A204.1 (cell line): Measurements from ENCODE around the gene SETX.
"Not testable (repeated sequence)": the region's sequence is repeated elsewhere in the genome, so short reads cannot be mapped to it uniquely, and the experiment has no call there.

Experiments
- FAIRE-seq: peaks from 2 replicates; lab custom pipeline; 2012; peaks lifted over from hg19 to GRCh38; lab: Jason Lieb, UNC

Gene SETX, protein sequence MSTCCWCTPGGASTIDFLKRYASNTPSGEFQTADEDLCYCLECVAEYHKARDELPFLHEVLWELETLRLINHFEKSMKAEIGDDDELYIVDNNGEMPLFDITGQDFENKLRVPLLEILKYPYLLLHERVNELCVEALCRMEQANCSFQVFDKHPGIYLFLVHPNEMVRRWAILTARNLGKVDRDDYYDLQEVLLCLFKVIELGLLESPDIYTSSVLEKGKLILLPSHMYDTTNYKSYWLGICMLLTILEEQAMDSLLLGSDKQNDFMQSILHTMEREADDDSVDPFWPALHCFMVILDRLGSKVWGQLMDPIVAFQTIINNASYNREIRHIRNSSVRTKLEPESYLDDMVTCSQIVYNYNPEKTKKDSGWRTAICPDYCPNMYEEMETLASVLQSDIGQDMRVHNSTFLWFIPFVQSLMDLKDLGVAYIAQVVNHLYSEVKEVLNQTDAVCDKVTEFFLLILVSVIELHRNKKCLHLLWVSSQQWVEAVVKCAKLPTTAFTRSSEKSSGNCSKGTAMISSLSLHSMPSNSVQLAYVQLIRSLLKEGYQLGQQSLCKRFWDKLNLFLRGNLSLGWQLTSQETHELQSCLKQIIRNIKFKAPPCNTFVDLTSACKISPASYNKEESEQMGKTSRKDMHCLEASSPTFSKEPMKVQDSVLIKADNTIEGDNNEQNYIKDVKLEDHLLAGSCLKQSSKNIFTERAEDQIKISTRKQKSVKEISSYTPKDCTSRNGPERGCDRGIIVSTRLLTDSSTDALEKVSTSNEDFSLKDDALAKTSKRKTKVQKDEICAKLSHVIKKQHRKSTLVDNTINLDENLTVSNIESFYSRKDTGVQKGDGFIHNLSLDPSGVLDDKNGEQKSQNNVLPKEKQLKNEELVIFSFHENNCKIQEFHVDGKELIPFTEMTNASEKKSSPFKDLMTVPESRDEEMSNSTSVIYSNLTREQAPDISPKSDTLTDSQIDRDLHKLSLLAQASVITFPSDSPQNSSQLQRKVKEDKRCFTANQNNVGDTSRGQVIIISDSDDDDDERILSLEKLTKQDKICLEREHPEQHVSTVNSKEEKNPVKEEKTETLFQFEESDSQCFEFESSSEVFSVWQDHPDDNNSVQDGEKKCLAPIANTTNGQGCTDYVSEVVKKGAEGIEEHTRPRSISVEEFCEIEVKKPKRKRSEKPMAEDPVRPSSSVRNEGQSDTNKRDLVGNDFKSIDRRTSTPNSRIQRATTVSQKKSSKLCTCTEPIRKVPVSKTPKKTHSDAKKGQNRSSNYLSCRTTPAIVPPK (N-terminal part only)

DNA sequence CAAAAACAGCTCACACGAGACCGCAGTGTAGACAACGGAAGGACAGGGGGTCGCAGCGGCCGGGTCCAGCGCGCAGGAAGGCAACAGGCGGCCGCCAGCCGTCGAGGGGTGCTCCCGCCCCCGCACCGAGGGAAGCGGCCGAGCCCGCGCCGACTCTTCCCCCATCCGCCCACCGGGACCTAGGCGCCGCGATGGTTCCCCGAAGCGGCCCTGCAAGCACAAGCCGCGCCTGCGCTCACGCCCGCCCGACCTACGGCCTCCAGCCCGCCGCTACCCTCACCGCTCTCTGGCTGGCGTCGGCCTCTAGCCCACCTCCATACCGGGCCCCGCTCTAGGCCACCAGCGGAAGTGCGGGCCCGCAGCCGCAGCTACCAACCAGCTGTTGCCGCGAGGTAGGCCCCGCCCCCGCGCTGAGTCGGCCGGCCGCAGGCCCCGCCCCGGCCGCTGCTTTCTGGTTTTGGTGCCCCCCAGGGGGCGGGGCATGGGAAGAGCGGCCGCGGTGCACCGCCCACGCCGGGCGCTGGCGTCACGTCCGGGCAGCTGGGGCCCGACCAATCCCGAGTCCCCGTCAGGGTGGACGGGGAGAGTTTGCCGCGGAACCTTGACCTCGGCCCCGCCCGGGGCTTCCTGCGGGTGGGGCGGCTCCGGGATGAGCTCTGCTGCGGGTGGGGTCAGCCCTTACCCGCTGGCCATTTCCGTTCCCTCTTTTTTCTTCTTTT, at the start of gene SETX:
Gene SETX (minus strand): TSS at position 350 of the 719 bp plus-strand sequence. CDS start 5,558 bp downstream, outside the sequence.
- no peak for FAIRE-seq

DNA sequence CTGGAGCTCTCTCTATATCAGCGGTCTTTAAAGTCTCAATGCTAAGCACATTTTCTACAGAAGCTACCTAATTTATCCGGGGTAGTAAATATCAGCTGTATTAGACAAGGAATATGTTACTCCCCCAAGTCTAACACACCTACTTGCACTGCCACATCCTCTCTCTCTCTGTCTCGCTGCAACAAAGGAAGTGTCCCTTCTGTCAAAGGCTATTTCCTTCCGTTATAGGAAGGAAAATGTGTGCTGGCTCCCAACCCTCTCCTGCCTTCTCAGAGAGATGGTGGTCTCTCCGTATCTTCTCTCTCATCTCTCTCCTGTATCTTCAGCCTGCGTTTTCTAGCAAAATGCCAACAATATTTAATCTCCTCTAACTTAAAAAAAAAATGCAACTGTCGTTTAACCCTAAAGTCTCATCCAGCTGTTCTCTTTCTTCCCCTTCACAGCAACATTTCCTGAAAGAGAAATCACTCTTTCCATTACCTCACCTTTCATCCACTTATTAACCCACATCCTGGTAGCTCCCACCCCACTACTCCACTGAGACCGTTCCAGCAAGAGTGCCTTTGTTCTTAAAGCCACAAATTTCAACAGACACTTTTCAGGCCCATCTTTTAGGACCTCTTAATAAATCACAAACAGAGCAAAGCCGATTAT, 49.6 kb upstream of the SETX start:
- no peak for FAIRE-seq

DNA sequence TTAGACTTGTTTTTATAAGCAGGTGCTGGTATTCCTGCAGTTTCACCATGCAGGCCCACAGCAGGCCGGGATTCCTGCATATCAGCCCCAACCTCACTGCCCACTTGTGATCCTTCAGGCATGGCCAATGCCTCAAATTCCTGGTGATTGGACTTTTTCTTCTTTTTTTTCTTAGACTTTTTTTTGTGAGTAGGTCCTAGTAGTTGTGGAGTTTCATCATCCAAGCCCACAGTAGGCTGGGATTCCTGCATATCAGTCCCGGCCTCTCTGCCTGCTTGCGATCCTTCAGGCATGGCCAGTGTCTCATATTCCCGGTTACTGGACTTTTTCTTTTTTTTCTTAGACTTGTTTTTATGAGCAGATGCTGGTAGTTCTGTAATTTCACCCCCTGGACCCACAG, 47.0 kb upstream of the SETX start:
- FAIRE-seq = no peak

DNA sequence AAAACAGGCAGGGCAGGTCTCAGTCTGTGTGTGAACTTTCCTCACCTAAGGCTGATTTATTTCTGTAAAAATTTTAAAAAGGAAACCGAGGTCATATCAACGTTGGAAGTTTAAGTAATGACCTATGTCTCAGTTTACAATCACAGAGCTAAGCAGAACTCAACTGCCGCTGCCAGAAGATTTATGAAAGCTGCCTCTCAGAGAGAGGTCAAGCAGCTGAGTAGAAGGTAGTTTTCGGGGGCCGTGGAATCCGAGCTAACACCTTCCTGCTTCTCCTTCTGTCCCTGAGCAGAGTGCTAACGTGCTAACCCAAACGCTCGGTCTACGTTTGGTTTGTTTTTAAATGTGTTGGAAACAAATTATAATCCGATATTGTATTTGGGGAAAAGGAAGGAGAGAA, 40.8 kb upstream of the SETX start:
- no peak for FAIRE-seq

DNA sequence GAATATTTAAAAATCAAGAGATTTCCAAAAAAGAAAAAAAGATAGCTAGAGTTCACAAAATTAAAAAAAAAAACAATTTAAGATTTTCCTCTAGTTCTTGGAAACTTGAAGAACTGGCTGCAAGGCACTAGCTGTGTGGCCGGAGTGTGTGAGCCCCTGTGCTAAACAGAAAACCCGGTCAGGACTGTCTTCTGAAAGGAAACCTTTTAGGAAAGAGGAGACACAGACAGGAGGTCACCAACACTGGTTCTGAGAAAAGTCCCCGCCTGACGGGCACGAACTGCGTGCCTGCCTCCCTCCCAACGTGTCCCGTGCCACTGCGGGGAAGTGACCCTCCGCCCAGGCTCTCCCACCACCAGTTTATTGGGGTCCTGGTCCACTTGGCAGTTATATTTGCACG, 36.7 kb upstream of the SETX start:
- FAIRE-seq = no peak

- FAIRE-seq = no peak
Observed at GRCh38 chr9:132390966-132391365, 36.2 kb upstream of the SETX start.

- no peak for FAIRE-seq
Observed at GRCh38 chr9:132387133-132387532, 32.3 kb upstream of the SETX start.

DNA sequence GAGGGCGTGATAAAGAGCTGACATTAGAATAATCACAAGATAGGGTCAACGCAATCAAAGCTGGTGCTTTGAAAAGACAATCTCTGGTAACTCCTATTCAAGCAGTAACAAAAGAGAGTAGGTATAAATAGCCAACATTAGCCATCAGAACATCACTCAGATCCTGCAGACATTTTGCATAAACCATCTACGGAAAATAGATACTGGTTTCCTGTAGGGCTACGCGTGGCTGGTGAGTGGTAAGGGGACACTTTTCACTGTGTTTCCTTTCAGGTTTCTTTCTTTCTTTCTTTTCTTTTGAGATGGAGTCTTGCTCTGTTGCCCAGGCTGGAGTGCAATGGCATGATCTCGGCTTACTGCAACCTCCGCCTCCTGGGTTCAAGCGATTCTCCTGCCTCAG, 29.6 kb upstream of the SETX start:
- FAIRE-seq = no peak

- no peak for FAIRE-seq
Observed at GRCh38 chr9:132383462-132383883, 28.7 kb upstream of the SETX start.

DNA sequence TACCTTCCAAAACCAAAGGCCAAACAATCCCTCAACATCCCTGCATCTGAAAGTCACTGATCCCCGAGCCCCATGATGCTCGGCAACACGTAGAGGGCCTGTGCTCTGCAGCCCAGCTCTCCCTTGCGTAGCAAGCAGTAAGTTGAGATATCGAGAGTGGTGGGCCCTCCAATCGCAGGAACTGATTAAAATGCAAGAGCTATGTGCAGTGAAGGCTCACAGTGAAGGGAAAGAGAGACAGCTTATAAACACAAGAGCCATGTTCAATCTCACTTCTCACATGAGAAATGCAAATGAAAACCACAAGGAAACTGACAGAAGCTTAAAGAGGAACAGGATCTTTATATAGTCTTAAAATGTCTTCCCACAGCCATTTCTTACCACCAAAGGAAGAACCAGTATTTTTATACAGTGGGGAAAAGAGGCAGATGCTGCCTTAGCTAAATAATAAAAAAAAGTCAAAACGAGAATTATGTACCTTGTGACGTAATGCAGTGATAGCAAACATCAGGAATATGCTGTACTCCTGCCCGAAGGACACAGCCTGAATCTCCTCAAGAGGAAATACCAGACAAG, 27.3 kb upstream of the SETX start:
- FAIRE-seq = no peak

- FAIRE-seq = not testable (repeated sequence)
Observed at GRCh38 chr9:132378416-132378815, 23.6 kb upstream of the SETX start.

DNA sequence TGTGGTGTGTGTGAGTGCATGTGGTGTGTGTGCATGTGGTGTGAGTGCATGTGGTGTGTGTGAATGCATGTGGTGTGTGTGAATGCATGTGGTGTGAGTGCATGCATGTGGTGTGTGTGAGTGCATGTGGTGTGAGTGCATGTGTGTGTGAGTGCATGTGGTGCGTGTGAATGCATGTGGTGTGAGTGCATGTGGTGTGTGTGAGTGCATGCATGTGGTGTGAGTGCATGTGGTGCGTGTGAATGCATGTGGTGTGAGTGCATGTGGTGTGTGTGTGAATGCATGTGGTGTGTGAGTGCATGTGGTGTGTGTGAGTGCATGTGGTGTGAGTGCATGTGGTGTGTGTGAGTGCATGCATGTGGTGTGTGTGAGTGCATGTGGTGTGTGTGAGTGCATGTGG, 23.0 kb upstream of the SETX start:
- FAIRE-seq = not testable (repeated sequence)

DNA sequence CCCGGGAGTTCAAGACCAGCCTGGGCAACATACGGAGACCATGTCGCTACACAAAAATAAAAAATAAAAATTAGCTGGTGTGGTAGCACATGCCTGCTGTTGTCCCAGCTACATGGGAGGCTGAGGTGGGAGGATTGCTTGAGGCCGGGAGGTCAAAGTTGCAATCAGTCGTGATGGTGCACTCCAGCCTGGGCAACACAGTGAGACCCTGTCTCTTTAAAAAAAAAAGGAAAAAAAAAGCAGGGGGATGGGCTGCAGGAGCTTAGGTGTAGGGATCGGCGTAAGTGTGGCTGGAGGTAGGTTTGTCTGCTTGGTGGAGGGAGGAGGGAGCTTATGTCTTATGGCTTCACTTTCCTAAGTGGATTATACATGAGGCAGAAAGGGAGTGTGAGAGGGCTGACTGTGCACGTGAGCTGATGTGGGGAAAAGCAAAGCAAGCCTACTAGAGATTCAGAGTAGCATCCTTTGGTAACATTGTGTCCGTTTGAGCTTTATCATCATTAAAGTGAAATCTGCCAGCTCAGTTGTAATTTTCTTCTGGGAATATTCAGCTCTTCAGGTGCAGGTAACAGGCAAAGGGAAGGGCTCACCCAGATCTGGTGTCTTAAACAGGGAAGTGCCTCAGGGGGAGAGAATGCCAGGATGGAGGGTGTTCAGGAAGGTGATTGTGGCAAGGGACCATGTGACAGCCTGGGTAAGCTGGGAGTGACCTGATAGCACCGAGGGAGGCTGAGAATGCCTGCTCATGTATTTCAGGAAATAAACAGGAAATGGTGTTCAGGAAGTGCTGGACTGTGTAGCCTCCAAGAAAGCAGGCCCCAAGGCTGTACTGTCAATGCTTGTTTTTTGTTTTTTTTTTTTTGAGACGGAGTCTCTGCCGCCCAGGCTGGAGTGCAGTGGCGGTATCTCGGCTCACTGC, 17.6 kb upstream of the SETX start:
- FAIRE-seq = no peak

- FAIRE-seq = no peak
Observed at GRCh38 chr9:132370592-132370991, 15.8 kb upstream of the SETX start.

GRCh38 chr9:132369421-132369820, 14.6 kb upstream of the SETX start:
- FAIRE-seq = no peak

- no peak for FAIRE-seq
Observed at GRCh38 chr9:132367613-132368313, 13.0 kb upstream of the SETX start.

GRCh38 chr9:132366481-132366880, 11.7 kb upstream of the SETX start:
- peak; percentile 9 for FAIRE-seq

GRCh38 chr9:132365986-132366385, 11.2 kb upstream of the SETX start:
- no peak for FAIRE-seq

DNA sequence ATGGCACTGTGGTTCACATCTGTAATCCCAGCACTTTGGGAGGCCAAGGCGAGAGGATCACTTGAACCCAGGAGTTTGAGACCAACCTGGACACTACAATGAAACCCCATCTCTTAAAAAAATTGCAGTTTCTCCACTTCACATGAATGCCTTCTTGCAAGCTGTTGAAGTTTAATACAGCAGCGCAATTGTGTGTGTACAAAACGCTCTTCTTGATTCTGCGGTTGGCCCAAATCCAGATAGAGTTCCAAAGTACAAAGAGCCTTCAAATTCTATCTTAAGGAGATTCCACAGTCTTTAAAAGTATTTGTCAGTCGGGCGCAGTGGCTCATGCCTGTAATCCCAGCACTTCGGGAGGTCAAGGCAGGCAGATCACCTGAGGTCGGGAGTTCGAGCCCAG, 9.3 kb upstream of the SETX start:
- FAIRE-seq = no peak
